HG03060 (cell line): ENCODE measurements around the gene ENTR1.
"Not testable (repeated sequence)": the region's sequence is repeated elsewhere in the genome, so short reads cannot be mapped to it uniquely, and the experiment has no call there.

ENCODE experiments used
- ATAC-seq: cut with Tn5 transposase; IDR thresholded peaks from one replicate; pipeline ENCODE4 v1.9.1; 2021; ENCODE audit warnings: low read depth, moderate number of reproducible peaks; ENCODE audit not compliant: unreplicated experiment

The ENTR1 gene

GRCh38 chr9:136439481-136440408 is 29.3 kb upstream of the ENTR1 start, which contains the start of gene INPP5E:
INPP5E (minus strand) TSS chr9:136439845; CDS start chr9:136439419, 426 bp downstream.
- no peak for ATAC-seq

- no peak for ATAC-seq
Measured at GRCh38 chr9:136438548-136439480, 28.4 kb upstream of the ENTR1 start.

- no peak for ATAC-seq
Measured at GRCh38 chr9:136437839-136438547, 27.6 kb upstream of the ENTR1 start.

GRCh38 chr9:136437430-136437829 is 27.0 kb upstream of the ENTR1 start:
- no peak for ATAC-seq

- no peak for ATAC-seq
Measured at GRCh38 chr9:136436055-136436634, 25.7 kb upstream of the ENTR1 start.

- no peak for ATAC-seq
Measured at GRCh38 chr9:136434580-136435169, 24.3 kb upstream of the ENTR1 start.

GRCh38 chr9:136433849-136434579 is 23.6 kb upstream of the ENTR1 start:
- ATAC-seq, result no peak

GRCh38 chr9:136433043-136433715 is 22.8 kb upstream of the ENTR1 start:
- no peak for ATAC-seq

- no peak for ATAC-seq
Measured at GRCh38 chr9:136432591-136432990, 22.2 kb upstream of the ENTR1 start.

GRCh38 chr9:136431782-136432350 is 21.5 kb upstream of the ENTR1 start:
- no peak for ATAC-seq

GRCh38 chr9:136430588-136431234 is 20.3 kb upstream of the ENTR1 start:
- ATAC-seq, result no peak

GRCh38 chr9:136429683-136430491 is 19.5 kb upstream of the ENTR1 start:
- no peak for ATAC-seq

- ATAC-seq, result no peak
Measured at GRCh38 chr9:136429075-136429628, 18.7 kb upstream of the ENTR1 start.

- no peak for ATAC-seq
Measured at GRCh38 chr9:136426787-136427186, 16.4 kb upstream of the ENTR1 start.

- ATAC-seq, result not testable (repeated sequence)
Measured at GRCh38 chr9:136425367-136425766, 15.0 kb upstream of the ENTR1 start.

GRCh38 chr9:136424750-136425362 is 14.4 kb upstream of the ENTR1 start:
- ATAC-seq, result no peak
